H9 (cell line): ENCODE results near the gene C10orf71. TPM values are rescaled to one million over a fixed set of nuclear protein-coding genes. Genes with fewer than 3 reads are reported as not detected.

Experiments
- DNase-seq: peaks from one replicate; pipeline ENCODE4 v3.0.0-alpha.2; 2017
- H2AFZ ChIP-seq: one replicate; pipeline ENCODE4 v1.6.1; 2013; ENCODE audit warnings: mild to moderate bottlenecking, low read length, control low read depth, moderate library complexity
- H2AK5ac ChIP-seq: 2 replicates; pipeline ENCODE4 v1.6.1; 2013; ENCODE audit warnings: low read length, control low read depth, mixed read lengths; ENCODE audit not compliant: insufficient read length
- H2BK120ac ChIP-seq: one replicate; pipeline ENCODE4 v1.6.1; 2013; ENCODE audit warnings: low read depth, mild to moderate bottlenecking, low read length, control low read depth, inconsistent platforms; ENCODE audit not compliant: poor library complexity, severe bottlenecking
- H2BK12ac ChIP-seq: 2 replicates; pipeline ENCODE4 v1.6.1; 2013; ENCODE audit warnings: low read length, control low read depth, mixed read lengths, low read depth; ENCODE audit not compliant: insufficient read length
- H2BK15ac ChIP-seq: 2 replicates; pipeline ENCODE4 v1.6.1; 2013; ENCODE audit warnings: low read depth, low read length, control low read depth
- H2BK20ac ChIP-seq: one replicate; pipeline ENCODE4 v1.6.1; 2013; ENCODE audit warnings: low read depth, mild to moderate bottlenecking, low read length, control low read depth, inconsistent platforms; ENCODE audit not compliant: poor library complexity, severe bottlenecking
- H2BK5ac ChIP-seq: 2 replicates; pipeline ENCODE4 v1.6.1; 2013; ENCODE audit warnings: low read length, control low read depth, mixed read lengths; ENCODE audit not compliant: insufficient read length
- H3K14ac ChIP-seq: 2 replicates; pipeline ENCODE4 v1.6.1; 2013; ENCODE audit warnings: low read length, control low read depth; ENCODE audit not compliant: insufficient read depth
- H3K18ac ChIP-seq: 2 replicates; pipeline ENCODE4 v1.6.1; 2013; ENCODE audit warnings: low read depth, mild to moderate bottlenecking, mixed read lengths, low read length, control low read depth; ENCODE audit not compliant: insufficient read length
- H3K23ac ChIP-seq: 2 replicates; pipeline ENCODE4 v1.6.1; 2013; ENCODE audit warnings: low read length, control low read depth, mixed read lengths, low read depth; ENCODE audit not compliant: insufficient read length
- H3K23me2 ChIP-seq: 2 replicates; pipeline ENCODE4 v1.6.1; 2013; ENCODE audit warnings: low read depth, mild to moderate bottlenecking, mixed read lengths, low read length, control low read depth; ENCODE audit not compliant: insufficient read length, poor library complexity, severe bottlenecking
- H3K27ac ChIP-seq: 2 replicates; pipeline ENCODE4 v1.5.1; 2013; ENCODE audit warnings: low read length, control low read depth, mixed read lengths, low read depth; ENCODE audit not compliant: insufficient read length
- H3K27me3 ChIP-seq: 2 replicates; pipeline ENCODE4 v1.6.1; 2013; ENCODE audit warnings: low read length, control low read depth, inconsistent platforms; ENCODE audit not compliant: insufficient read depth
- H3K4ac ChIP-seq: 2 replicates; pipeline ENCODE4 v1.6.1; 2013; ENCODE audit warnings: low read depth, mild to moderate bottlenecking, control low read depth, inconsistent platforms, low read length, moderate library complexity
- H3K4me1 ChIP-seq: 2 replicates; pipeline ENCODE4 v1.6.1; 2013; ENCODE audit warnings: low read length, control low read depth, inconsistent platforms; ENCODE audit not compliant: insufficient read depth
- H3K4me2 ChIP-seq: 2 replicates; pipeline ENCODE4 v1.6.1; 2013; ENCODE audit warnings: low read length, control low read depth, mixed read lengths; ENCODE audit not compliant: insufficient read length, insufficient read depth
- H3K56ac ChIP-seq: 2 replicates; pipeline ENCODE4 v1.6.1; 2013; ENCODE audit warnings: low read depth, mild to moderate bottlenecking, mixed read lengths, low read length, control low read depth; ENCODE audit not compliant: insufficient read length
- H3K79me1 ChIP-seq: 2 replicates; pipeline ENCODE4 v1.6.1; 2013; ENCODE audit warnings: low read depth, mild to moderate bottlenecking, moderate library complexity, low read length, control low read depth, inconsistent platforms; ENCODE audit not compliant: insufficient read depth, poor library complexity, severe bottlenecking
- H3K79me2 ChIP-seq: 2 replicates; pipeline ENCODE4 v1.6.1; 2013; ENCODE audit warnings: low read length, control low read depth, inconsistent platforms; ENCODE audit not compliant: insufficient read depth
- H3K9ac ChIP-seq: 2 replicates; pipeline ENCODE4 v1.6.1; 2013; ENCODE audit warnings: low read length, control low read depth, mixed read lengths; ENCODE audit not compliant: insufficient read length; ENCODE audit errors: extremely low read depth
- H3K9me3 ChIP-seq: one replicate; pipeline ENCODE4 v1.6.1; 2013; ENCODE audit warnings: low read depth, low read length, inconsistent platforms; ENCODE audit not compliant: control insufficient read depth
- H3T11ph ChIP-seq: one replicate; pipeline ENCODE4 v1.6.1; 2013; ENCODE audit warnings: mild to moderate bottlenecking, low read length, control low read depth, inconsistent platforms
- H4K20me1 ChIP-seq: one replicate; pipeline ENCODE4 v1.6.1; 2013; ENCODE audit not compliant: control insufficient read depth, insufficient read length, insufficient read depth
- H4K5ac ChIP-seq: 2 replicates; pipeline ENCODE4 v1.6.1; 2013; ENCODE audit warnings: low read depth, mild to moderate bottlenecking, mixed read lengths, low read length, control low read depth; ENCODE audit not compliant: insufficient read length
- H4K8ac ChIP-seq: replicated peaks from 2 replicates; pipeline ENCODE4 v1.6.1; 2013; ENCODE audit warnings: low read length, control low read depth, mixed read lengths, low read depth; ENCODE audit not compliant: insufficient read length
- H4K91ac ChIP-seq: 2 replicates; pipeline ENCODE4 v1.6.1; 2013; ENCODE audit warnings: low read depth, mild to moderate bottlenecking, moderate library complexity, mixed read lengths, low read length, control low read depth; ENCODE audit not compliant: insufficient read length
- H3K27ac Mint-ChIP-seq, 3 experiments: 2 replicates in 2 of 3; 3 replicates in 1 of 3; pipeline ENCODE4 v1.8.0; 2020 to 2021; ENCODE audit warnings: mixed read lengths in 3 of 3, mild to moderate bottlenecking in 1 of 3, moderate library complexity in 1 of 3
- H3K27me3 Mint-ChIP-seq: 2 replicates; pipeline ENCODE4 v1.8.0; 2021; ENCODE audit warnings: low read depth, mild to moderate bottlenecking, moderate library complexity, mixed read lengths
- H3K36me3 Mint-ChIP-seq, 3 experiments: 2 replicates in 2 of 3; 3 replicates in 1 of 3; pipeline ENCODE4 v1.8.0; 2020 to 2021; ENCODE audit warnings: low read depth in 3 of 3, mixed read lengths in 3 of 3; ENCODE audit not compliant: insufficient read depth in 1 of 3
- H3K4me1 Mint-ChIP-seq, 2 experiments: 2 replicates each; pipeline ENCODE4 v1.8.0; 2020; ENCODE audit warnings: mixed read lengths in 2 of 2
- H3K4me3 Mint-ChIP-seq, 2 experiments: 2 replicates in 1 of 2; 3 replicates in 1 of 2; pipeline ENCODE4 v1.8.0; 2020 to 2021; ENCODE audit warnings: mild to moderate bottlenecking in 2 of 2, mixed read lengths in 2 of 2, moderate library complexity in 1 of 2
- H3K9me3 Mint-ChIP-seq, 2 experiments: 2 replicates in 1 of 2; 3 replicates in 1 of 2; pipeline ENCODE4 v1.8.0; 2020; ENCODE audit warnings: mild to moderate bottlenecking in 2 of 2, mixed read lengths in 2 of 2, moderate library complexity in 1 of 2
- WGBS: extraction: QIAGEN DNeasy Blood & Tissue Kit; methylation state at CpG from one replicate; pipeline ENCODE4 v1.1.7; 2013; ENCODE audit warnings: missing lambda C conversion rate, low lambda C conversion rate, mixed read lengths; ENCODE audit not compliant: insufficient read length; ENCODE audit errors: extremely low coverage; 5-methylcytosine and 5-hydroxymethylcytosine counted together
- total RNA-seq: library from RNA; stranded (reverse); gene quantifications from 2 replicates; pipeline ENCODE4 v1.2.1, GENCODE V29; 2021
- TF ChIP-seq, protein P1 (sequence below): fragments of 200-600 bp; sonication (generic); conservative IDR thresholded peaks from 3 replicates; pipeline ENCODE4 v1.8.0; 2021; ENCODE audit warnings: antibody characterized with exemption, mild to moderate bottlenecking

Gene C10orf71
- total RNA-seq, 1 experiment from 2014 or later: not detected

DNA sequence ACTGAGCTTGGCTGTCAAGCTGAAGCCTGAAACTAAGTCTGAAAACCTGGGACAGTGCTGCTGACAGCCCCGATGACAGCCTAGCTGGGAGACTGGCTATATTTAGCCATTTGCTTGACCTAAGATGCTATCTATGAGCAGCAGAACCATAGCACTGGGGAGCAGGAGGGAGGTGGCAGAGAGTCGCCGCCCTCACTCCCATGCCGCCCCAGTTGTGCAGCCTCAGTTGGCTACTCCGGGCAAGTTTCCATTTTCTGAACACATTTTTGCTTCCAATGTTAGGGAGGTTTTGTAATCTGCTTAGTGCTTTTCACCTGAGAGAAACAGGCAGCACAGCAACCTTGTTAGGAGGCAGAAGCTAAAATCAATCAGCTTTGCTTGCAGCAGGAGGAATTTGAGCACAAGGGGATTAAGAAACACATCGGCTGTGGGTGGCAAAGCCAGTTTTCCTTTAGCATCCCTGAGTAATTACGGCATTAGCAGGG is 20.4 kb upstream of the C10orf71 start:
- H3K27me3 ChIP-seq: no peaks in the 10 kb centered on the region
- H2BK5ac ChIP-seq: no peak overlapping the region
- H3K4ac ChIP-seq: no peak overlapping the region
- no peak overlapping the region for H3T11ph ChIP-seq
- Mint-ChIP-seq H3K27me3 (peaks cover 4% of the 10 kb centered on the region), H3K4me1 (peaks cover 0 to 10% of the 10 kb centered on the region in 2 experiments; a peak in 1 of 4 replicates), H3K27ac (no peak overlapping the region), H3K36me3 (no peaks in the 10 kb centered on the region), H3K4me3 (no peak overlapping the region), H3K9me3 (no peaks in the 10 kb centered on the region)
- no peak overlapping the region for H2BK12ac ChIP-seq
- no peaks in the 10 kb centered on the region for H3K4me1 ChIP-seq
- no peak overlapping the region for H2BK15ac ChIP-seq
- no peaks in the 10 kb centered on the region for H3K79me2 ChIP-seq
- no peaks in the 10 kb centered on the region for H4K20me1 ChIP-seq
- no peak overlapping the region for H3K4me2 ChIP-seq
- H3K9ac ChIP-seq: no peak overlapping the region
- no peak overlapping the region for H2BK20ac ChIP-seq
- H3K79me1 ChIP-seq: no peaks in the 10 kb centered on the region
- no peak overlapping the region for H3K14ac ChIP-seq
- H3K27ac ChIP-seq: no peak overlapping the region
- no peak overlapping the region for H3K56ac ChIP-seq
- no peak overlapping the region for H2BK120ac ChIP-seq
- no peak overlapping the region for H3K18ac ChIP-seq
- H2AFZ ChIP-seq: no peak overlapping the region
- TF ChIP-seq, protein P1, sequence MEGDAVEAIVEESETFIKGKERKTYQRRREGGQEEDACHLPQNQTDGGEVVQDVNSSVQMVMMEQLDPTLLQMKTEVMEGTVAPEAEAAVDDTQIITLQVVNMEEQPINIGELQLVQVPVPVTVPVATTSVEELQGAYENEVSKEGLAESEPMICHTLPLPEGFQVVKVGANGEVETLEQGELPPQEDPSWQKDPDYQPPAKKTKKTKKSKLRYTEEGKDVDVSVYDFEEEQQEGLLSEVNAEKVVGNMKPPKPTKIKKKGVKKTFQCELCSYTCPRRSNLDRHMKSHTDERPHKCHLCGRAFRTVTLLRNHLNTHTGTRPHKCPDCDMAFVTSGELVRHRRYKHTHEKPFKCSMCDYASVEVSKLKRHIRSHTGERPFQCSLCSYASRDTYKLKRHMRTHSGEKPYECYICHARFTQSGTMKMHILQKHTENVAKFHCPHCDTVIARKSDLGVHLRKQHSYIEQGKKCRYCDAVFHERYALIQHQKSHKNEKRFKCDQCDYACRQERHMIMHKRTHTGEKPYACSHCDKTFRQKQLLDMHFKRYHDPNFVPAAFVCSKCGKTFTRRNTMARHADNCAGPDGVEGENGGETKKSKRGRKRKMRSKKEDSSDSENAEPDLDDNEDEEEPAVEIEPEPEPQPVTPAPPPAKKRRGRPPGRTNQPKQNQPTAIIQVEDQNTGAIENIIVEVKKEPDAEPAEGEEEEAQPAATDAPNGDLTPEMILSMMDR: no peak
- H3K9me3 ChIP-seq: no peaks in the 10 kb centered on the region
- WGBS: no CpG with 5 or more reads among the region's 7 CpGs
- no peak overlapping the region for H4K91ac ChIP-seq
- H3K23ac ChIP-seq: no peak overlapping the region
- no peak for DNase-seq
- H4K8ac ChIP-seq: no peak overlapping the region
- H3K23me2 ChIP-seq: no peaks in the 10 kb centered on the region
- H2AK5ac ChIP-seq: no peak overlapping the region
- H4K5ac ChIP-seq: no peak overlapping the region
